AG04450 (cell line): ENCODE data around the gene USP8. TPM values are rescaled to one million over a fixed set of nuclear protein-coding genes. Genes with fewer than 3 reads are reported as not detected.

ENCODE experiments used
- CTCF ChIA-PET: fragments of 300-600, 350-600 bp; formaldehyde crosslinking; extraction: SDS; loops from one replicate; lab custom pipeline; 2022; ENCODE audit warnings: antibody characterized with exemption, inconsistent platforms; lab: Charles Lee
- POLR2A ChIA-PET: fragments of 350-600 bp; formaldehyde crosslinking; extraction: SDS; loops from one replicate; lab custom pipeline; 2021; ENCODE audit warnings: antibody characterized with exemption, inconsistent platforms; lab: Yijun Ruan, JAX
- DNase-seq: peaks from one replicate; pipeline ENCODE4 v3.0.0-alpha.2; 2011; ENCODE audit warnings: low read depth, low spot score
- H3K27ac ChIP-seq: one replicate; pipeline ENCODE4 v1.5.1; 2012; ENCODE audit warnings: low read depth, low read length, control low read depth
- H3K27me3 ChIP-seq: one replicate; pipeline ENCODE4 v1.6.0; 2012; ENCODE audit warnings: low read length; ENCODE audit not compliant: control insufficient read depth, insufficient read depth
- H3K4me3 ChIP-seq: 2 replicates; pipeline ENCODE4 v1.5.1; 2011; ENCODE audit warnings: mild to moderate bottlenecking, low read depth, low read length, control low read depth
- H3K9me3 ChIP-seq: 2 replicates; pipeline ENCODE4 v1.5.1; 2012; ENCODE audit warnings: low read length; ENCODE audit not compliant: control insufficient read depth, insufficient read depth
- polyA plus RNA-seq: library from polyadenylated mRNA; depleted of rRNA; stranded (reverse); fragments of >200 nt; gene quantifications from 2 replicates; pipeline ENCODE4 v1.2.3, GENCODE V29; 2011
- TF ChIP-seq, protein P1 (sequence below): IDR thresholded peaks from 2 replicates; pipeline ENCODE4 v1.5.1; 2011; ENCODE audit warnings: low read depth, low read length, control low read depth, inconsistent platforms

USP8 gene
- polyA plus RNA-seq, 1 experiment: 65.0 TPM

DNA sequence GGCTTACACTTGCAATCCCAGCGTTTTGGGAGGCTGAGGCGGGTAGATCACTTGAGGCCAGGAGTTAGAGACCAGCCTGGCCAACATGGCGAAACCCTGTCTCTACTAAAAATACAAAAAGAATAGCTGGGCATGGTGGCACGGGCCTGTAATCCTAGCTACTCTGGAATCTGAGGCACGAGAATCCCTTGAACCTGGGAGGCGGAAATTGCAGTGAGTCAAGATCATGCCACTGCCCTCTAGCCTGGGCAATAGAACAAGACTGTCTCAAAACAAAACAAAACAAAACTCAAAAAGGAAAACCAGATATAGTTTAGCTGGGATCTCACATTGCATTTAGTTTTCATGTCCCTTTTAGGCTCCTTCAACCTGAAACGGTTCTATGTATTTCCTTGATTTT is 125.1 kb downstream of the USP8 start:
- no peaks in the 10 kb centered on the region for H3K27me3 ChIP-seq
- H3K9me3 ChIP-seq: no peaks in the 10 kb centered on the region
- ChIA-PET CTCF (no interaction called here), POLR2A (no interaction called here)
- no peak overlapping the region for H3K27ac ChIP-seq
- no peak for DNase-seq
- TF ChIP-seq, protein P1, sequence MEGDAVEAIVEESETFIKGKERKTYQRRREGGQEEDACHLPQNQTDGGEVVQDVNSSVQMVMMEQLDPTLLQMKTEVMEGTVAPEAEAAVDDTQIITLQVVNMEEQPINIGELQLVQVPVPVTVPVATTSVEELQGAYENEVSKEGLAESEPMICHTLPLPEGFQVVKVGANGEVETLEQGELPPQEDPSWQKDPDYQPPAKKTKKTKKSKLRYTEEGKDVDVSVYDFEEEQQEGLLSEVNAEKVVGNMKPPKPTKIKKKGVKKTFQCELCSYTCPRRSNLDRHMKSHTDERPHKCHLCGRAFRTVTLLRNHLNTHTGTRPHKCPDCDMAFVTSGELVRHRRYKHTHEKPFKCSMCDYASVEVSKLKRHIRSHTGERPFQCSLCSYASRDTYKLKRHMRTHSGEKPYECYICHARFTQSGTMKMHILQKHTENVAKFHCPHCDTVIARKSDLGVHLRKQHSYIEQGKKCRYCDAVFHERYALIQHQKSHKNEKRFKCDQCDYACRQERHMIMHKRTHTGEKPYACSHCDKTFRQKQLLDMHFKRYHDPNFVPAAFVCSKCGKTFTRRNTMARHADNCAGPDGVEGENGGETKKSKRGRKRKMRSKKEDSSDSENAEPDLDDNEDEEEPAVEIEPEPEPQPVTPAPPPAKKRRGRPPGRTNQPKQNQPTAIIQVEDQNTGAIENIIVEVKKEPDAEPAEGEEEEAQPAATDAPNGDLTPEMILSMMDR: no peak
- no peak overlapping the region for H3K4me3 ChIP-seq

DNA sequence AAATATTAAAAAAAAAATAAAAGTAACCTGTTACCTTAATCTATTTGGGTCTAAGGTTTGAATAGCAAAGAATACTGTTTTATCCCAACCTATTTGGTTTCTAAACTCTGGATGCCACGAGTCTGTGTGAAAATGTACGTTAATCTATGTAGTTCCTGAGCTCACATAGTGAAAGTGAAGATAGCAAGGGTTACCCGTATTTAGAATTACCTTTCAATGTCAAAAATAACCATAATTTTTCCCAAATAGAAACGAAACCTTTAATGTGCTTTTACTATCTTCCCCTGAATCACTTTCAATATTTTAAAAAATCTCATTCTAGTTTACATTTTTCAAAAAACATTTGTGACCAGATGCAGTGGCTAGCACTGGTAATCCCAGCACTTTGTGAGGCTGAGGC is 128.0 kb downstream of the USP8 start:
- POLR2A ChIA-PET: no interaction called here

DNA sequence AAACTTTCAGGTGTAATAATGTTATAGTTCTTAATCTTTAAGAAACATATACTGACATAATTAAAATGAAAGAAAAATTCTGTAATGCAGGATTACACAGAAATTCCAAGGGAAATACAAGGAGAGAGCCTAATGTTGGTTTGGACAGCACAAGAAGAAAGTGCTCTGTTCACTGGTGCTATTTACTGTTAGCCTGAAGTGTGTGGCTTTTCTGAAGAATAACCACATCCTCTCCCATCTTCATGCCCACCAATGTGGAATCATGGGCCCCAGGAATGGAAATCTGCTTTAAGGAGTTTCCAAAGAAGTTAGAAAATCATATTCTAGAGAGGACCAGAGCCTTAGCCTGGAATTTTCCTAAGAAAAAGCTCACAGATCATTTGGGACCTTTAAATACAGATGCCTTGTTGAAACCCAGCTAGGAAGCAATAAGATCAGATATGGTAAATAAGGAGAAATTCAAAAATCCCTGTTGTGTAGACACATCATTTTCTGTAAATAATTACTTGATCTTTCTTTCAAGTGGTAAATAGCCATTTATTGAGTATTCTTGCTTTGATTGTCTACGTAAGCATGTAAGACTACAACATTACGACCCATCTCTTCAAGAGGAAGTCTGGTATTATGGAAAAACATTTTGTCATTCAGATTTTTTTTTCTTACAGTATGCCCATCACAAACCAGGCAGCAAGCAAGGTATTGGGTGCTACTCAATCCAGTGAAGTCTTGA is 132.6 kb downstream of the USP8 start:
- ChIA-PET CTCF (no interaction called here), POLR2A (interaction anchor here (0.6 kb wide), 1 partner anchor 83 kb away, joined by 3 read pairs; no protein-coding TSS in a partner anchor)
- Histone ChIP-seq H3K27me3 (no peaks in the 10 kb centered on the region), H3K9me3 (no peaks in the 10 kb centered on the region), H3K27ac (no peak overlapping the region), H3K4me3 (no peak overlapping the region)
- no peak for DNase-seq
- TF ChIP-seq, protein P1: no peak

More for the DNA sequence above, 128.0 kb downstream of the USP8 start:
- Histone ChIP-seq H3K4me3 (no peak overlapping the region), H3K9me3 (no peaks in the 10 kb centered on the region), H3K27me3 (no peaks in the 10 kb centered on the region), H3K27ac (no peak overlapping the region)
- TF ChIP-seq, protein P1: no peak
- no peak for DNase-seq
- CTCF ChIA-PET: no interaction called here

DNA sequence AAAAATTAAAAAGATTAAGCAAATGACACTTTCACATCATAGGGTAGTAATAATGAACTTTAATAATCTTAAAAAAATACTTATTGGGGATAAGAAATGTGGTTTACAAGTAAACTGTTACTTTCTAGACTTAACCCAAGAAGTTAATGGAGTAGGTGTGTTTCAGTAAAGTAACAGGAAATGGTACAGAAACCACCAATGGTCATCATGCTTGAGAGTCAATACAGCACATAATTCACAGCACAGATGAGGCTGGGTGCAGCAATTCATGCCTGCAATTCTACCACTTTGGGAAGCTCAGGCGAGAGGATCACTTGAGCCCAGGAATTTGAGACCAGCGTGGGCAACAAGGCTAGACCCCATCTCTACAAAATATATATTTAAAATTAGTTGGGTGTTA is 133.8 kb downstream of the USP8 start:
- TF ChIP-seq, protein P1: no peak

More for the DNA sequence above, 133.8 kb downstream of the USP8 start:
- Histone ChIP-seq H3K9me3 (no peaks in the 10 kb centered on the region), H3K27me3 (no peaks in the 10 kb centered on the region), H3K4me3 (no peak overlapping the region), H3K27ac (no peak overlapping the region)
- ChIA-PET POLR2A (interaction anchor here (0.7 kb wide), 1 partner anchor 60 kb away, joined by 3 read pairs; no protein-coding TSS in a partner anchor), CTCF (interaction anchor here (0.7 kb wide), 1 partner anchor 31 kb away, joined by 4 read pairs; no protein-coding TSS in a partner anchor)
- no peak for DNase-seq
